Activated CD8-positive, alpha-beta T cell treated with anti-CD3 and anti-CD28 coated beads, Interleukin-2, amount 10 ng/mL, durations not matched to agents 7 days and 5 days (primary cell): ENCODE results near the gene USP7. TPM values are rescaled to one million over a fixed set of nuclear protein-coding genes. Genes with fewer than 3 reads are reported as not detected.
A peak's percentile ranks its signal among the peaks of the same experiment; 100 is the strongest.

Experiments used
- ATAC-seq: fragments of 150-1000 bp; cut with Tn5 transposase; one replicate; pipeline ENCODE4 v1.10.0; 2021; ENCODE audit warnings: moderate library complexity
- CTCF ChIA-PET: fragments of 350-600 bp; sonication (Branson Sonifier 250); formaldehyde crosslinking; loops from one replicate; lab custom pipeline; 2021; ENCODE audit warnings: antibody characterized with exemption; lab: Charles Lee
- POLR2A ChIA-PET: fragments of 350-600 bp; sonication (Branson Sonifier 250); formaldehyde crosslinking; loops from one replicate; lab custom pipeline; 2021; ENCODE audit warnings: antibody characterized with exemption; lab: Charles Lee
- DNase-seq: peaks from one replicate; pipeline ENCODE4 v3.0.0-alpha.2; 2020
- H3K27ac Mint-ChIP-seq: one replicate; pipeline ENCODE4 v1.8.0; 2021; ENCODE audit warnings: mild to moderate bottlenecking, mixed read lengths
- H3K27me3 Mint-ChIP-seq: one replicate; pipeline ENCODE4 v1.8.0; 2021; ENCODE audit warnings: low read depth, mixed read lengths
- H3K36me3 Mint-ChIP-seq: one replicate; pipeline ENCODE4 v1.8.0; 2021; ENCODE audit warnings: low read depth, mixed read lengths
- H3K4me1 Mint-ChIP-seq: one replicate; pipeline ENCODE4 v1.8.0; 2021; ENCODE audit warnings: low read depth, mixed read lengths
- H3K4me3 Mint-ChIP-seq: one replicate; pipeline ENCODE4 v1.8.0; 2021; ENCODE audit warnings: mild to moderate bottlenecking, mixed read lengths
- H3K9me3 Mint-ChIP-seq: one replicate; pipeline ENCODE4 v1.8.0; 2022; ENCODE audit warnings: mixed read lengths; ENCODE audit not compliant: insufficient read depth
- total RNA-seq, 2 experiments: library from RNA; stranded (reverse); gene quantifications; one replicate each; pipeline ENCODE4 v1.2.3, GENCODE V29; 2021

The USP7 gene
- total RNA-seq, 2 experiments from 2014 or later, result 134 to 144 TPM

DNA sequence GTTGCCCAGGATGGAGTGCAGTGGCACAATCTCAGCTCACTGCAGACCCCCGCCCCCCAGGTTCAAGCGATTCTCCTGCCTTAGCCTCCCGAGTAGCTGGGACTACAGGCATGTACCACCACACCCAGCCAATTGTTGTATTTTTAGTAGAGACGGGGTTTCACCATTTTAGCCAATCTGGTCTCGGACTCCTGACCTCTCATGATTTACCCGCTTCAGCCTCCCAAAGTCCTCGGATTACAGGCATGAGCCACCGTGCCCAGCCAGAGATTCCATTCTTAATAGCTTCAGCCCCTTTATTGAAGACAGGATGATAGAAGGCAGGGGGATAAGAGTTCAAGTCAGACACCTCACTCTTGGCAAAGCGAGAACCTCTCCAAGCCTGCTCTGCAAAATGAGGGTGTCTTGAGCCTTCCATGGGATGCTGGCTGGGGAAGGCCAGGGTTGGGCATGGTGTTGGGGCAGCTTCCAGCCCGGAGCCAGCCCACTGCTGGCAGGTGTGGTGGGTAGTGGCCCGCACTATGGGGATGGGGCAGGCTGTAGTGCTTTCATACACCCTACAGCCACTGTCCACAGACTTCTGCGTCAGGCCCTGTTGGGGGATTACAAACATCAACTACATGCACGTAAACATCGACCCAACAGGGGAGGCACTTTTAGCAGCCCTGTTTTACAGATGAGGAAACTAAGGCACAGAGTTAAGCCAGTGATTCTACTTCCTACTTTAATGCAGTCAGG lies 98.4 kb downstream of the USP7 start:
- ATAC-seq (no peak), DNase-seq (no peak)
- Mint-ChIP-seq H3K4me1 (peaks cover 51% of the 10 kb centered on the region), H3K27me3 (no peaks in the 10 kb centered on the region), H3K4me3 (peak overlapping the region; percentile 88), H3K9me3 (no peaks in the 10 kb centered on the region), H3K36me3 (peaks cover 47% of the 10 kb centered on the region), H3K27ac (peak overlapping the region; percentile 71)
- CTCF ChIA-PET, result interaction anchor here (1.2 kb wide), 1 partner anchor 16 kb away, joined by 4 read pairs; no protein-coding TSS in a partner anchor
- POLR2A ChIA-PET, result interaction anchor here (0.5 to 1.0 kb wide), 3 partner anchors 11 to 94 kb away, joined by 3 read pairs; partner anchors contain the start of genes PMM2 and TMEM186

DNA sequence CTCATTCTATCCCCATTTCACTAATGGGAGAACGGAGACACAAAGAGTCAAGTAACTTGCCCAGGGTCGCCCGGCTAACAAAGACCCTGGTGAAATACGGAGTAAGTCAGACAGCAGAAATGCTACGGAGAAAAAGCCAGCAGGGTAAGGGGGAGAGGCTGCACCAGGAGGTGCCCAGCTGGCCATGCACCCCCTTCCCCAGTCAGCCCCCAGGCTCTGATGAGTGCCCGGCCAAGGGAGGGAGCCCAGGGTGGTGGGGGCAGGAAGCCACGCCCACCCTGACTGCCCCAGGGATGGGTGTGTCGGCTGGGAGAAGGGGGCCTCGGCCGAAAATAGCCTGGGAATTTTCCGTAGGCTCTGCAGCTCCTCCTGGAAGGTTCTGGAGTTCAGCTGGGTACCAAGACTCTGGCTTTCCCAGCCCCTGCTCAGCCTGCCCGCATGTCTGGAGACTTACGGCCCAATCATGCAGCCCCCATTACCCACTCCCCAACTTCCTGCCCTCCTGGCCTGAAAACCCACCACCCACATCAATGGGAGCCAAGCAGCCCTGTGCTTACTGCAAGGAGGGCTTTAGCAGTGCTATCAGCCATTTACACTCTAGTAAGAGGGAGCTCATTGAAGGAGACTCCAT lies 99.1 kb downstream of the USP7 start:
- Mint-ChIP-seq H3K27ac (peak overlapping the region; percentile 61), H3K36me3 (peaks cover 50% of the 10 kb centered on the region), H3K27me3 (no peaks in the 10 kb centered on the region), H3K4me3 (peak overlapping the region; percentile 38), H3K4me1 (peaks cover 48% of the 10 kb centered on the region), H3K9me3 (no peaks in the 10 kb centered on the region)
- ATAC-seq, result no peak
- DNase-seq, result no peak
- ChIA-PET CTCF (interaction anchor here (1.2 kb wide), 1 partner anchor 16 kb away, joined by 4 read pairs; no protein-coding TSS in a partner anchor), POLR2A (interaction anchor here (0.5 to 1.2 kb wide), 4 partner anchors 10 to 95 kb away, joined by 3 to 4 read pairs (median 3); partner anchors contain the start of genes PMM2 and TMEM186)

DNA sequence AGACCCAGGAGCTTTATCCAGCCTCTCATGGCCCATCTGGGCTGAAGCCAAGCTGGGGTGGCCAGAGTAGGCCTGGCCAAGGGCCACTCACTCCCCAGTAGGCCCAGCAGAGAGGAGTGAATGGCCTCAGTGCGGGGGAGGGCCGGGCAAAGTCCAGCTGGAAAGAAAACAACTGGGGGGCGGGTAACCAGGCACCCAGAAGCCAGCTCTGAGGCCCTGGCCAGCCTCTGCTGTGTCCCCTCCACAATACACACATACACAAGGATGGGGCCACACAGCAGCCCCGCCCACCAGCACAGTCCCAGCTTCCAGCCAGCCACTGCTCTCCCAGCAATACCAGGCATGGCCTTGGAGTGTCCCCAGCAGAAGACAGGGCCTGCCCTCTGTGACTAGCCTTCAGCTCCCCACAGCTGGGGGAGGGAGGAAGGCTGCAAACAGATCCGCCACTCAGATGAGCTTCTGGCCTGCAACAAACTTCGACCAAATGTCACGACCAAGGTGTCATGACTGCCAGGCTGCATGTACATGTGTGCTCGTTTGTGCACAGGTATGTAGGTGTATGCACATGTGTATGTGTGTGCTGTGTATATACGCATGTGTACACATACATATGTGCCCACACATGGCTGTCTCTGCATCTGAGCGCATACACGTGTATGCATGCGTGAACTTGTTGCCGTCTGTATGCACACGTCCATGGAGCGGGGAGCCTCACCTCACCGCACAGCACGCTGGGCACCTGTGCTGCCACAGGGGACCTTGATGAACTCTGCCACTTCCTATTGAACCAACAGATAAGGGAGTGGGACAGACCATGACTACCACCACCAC lies 99.9 kb downstream of the USP7 start:
- POLR2A ChIA-PET, result interaction anchor here (0.8 to 1.2 kb wide), 5 partner anchors 9 to 66 kb away, joined by 3 to 4 read pairs (median 3); partner anchors contain the start of genes PMM2 and TMEM186
- peaks cover 56% of the 10 kb centered on the region for H3K36me3 Mint-ChIP-seq
- no peaks in the 10 kb centered on the region for H3K27me3 Mint-ChIP-seq
- CTCF ChIA-PET, result interaction anchor here (1.1 kb wide), 1 partner anchor 10 kb away, joined by 3 read pairs; no protein-coding TSS in a partner anchor
- no peak for DNase-seq
- H3K4me3 Mint-ChIP-seq, result no peak overlapping the region
- peaks cover 44% of the 10 kb centered on the region for H3K4me1 Mint-ChIP-seq
- no peak for ATAC-seq
- peak overlapping the region; percentile 60 for H3K27ac Mint-ChIP-seq
- no peaks in the 10 kb centered on the region for H3K9me3 Mint-ChIP-seq

DNA sequence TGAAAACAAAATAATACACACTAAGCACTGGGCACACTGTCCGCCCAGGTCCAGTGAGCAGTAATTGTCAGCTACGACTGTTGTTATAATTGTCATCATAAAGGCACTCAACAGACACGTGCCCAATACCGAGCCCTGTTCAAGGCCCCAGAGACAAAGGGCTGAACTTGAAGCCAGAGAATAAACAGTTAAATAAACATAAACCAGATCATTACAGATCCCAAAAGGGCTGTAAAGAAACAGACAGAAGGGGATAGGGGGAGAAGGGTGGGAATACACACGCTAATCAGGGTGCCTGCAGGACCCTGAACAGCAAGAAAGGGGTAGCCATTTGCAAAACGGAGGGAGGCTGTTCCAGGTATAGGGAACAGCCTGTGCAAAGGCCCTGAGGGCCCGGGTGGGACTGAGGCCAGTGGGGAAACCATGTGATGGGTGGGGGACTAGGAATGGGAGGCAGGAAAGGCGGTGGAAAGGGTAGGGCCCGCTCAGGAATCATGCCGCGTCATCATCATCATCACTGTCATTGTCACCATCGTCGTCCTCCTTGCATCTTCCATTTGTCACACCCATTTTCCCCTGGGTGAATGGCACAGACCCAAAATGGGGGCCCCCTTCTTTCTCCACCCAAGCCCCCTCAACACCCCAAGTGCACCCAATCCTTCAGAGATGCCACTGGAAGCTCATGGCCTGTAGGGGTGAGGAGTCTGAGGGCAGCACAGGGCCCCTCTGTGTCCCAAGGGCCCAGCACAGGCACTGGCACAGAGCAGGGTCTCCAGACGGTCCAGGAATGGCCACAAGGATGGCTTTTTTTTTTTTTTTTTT lies 101.2 kb downstream of the USP7 start:
- peaks cover 48% of the 10 kb centered on the region for H3K4me1 Mint-ChIP-seq
- DNase-seq (no peak), ATAC-seq (no peak)
- peak overlapping the region; percentile 7 for H3K27ac Mint-ChIP-seq
- CTCF ChIA-PET, result interaction anchor here (1.1 kb wide), 1 partner anchor 8 kb away, joined by 3 read pairs; no protein-coding TSS in a partner anchor
- POLR2A ChIA-PET, result interaction anchor here (0.8 to 1.1 kb wide), 3 partner anchors 8 to 52 kb away, joined by 3 to 4 read pairs (median 3); no protein-coding TSS in a partner anchor
- no peak overlapping the region for H3K4me3 Mint-ChIP-seq
- no peaks in the 10 kb centered on the region for H3K9me3 Mint-ChIP-seq
- H3K36me3 Mint-ChIP-seq, result peaks cover 60% of the 10 kb centered on the region
- no peaks in the 10 kb centered on the region for H3K27me3 Mint-ChIP-seq

DNA sequence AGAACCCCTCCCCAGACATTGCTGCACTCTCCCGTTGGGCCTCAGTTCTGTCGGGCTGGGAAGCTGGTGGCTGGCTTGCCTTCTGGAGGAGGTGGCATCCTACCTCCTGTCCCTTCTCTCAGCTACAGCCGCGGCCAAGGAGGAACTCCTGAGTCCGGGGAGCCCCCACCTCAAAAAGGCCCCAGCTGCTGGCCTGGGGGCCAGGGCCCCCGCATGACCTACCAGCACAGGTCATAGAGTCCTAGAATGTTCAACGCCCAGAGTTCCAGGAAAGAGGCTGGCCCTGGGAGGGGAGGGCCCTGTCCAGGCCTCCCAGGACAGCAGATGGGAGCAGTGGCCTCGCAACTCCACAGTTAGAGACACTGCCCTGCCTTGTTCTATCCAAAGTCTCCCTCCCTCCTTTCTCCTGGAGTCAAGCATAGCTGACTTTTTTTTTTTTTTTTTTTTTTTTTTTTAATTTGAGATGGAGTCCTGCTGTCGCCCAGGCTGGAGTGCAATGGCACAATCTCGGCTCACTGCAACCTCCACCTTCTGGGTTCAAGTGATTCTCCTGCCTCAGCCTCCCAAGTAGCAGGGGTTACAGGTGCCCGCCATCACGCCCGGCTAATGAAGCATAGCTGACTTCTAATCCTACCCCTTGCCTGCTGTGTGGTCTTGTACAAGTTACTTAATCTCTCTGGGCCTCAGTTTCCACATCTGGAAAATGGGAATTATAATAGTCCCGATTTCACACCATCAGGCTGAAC lies 102.0 kb downstream of the USP7 start:
- Mint-ChIP-seq H3K4me3 (no peak overlapping the region), H3K4me1 (peaks cover 46% of the 10 kb centered on the region), H3K27ac (peak overlapping the region; percentile 16), H3K27me3 (no peaks in the 10 kb centered on the region), H3K9me3 (no peaks in the 10 kb centered on the region), H3K36me3 (peaks cover 57% of the 10 kb centered on the region)
- POLR2A ChIA-PET, result no interaction called here
- no peak for DNase-seq
- CTCF ChIA-PET, result interaction anchor here (1.9 kb wide), 1 partner anchor 12 kb away, joined by 4 read pairs; no protein-coding TSS in a partner anchor
- no peak for ATAC-seq

DNA sequence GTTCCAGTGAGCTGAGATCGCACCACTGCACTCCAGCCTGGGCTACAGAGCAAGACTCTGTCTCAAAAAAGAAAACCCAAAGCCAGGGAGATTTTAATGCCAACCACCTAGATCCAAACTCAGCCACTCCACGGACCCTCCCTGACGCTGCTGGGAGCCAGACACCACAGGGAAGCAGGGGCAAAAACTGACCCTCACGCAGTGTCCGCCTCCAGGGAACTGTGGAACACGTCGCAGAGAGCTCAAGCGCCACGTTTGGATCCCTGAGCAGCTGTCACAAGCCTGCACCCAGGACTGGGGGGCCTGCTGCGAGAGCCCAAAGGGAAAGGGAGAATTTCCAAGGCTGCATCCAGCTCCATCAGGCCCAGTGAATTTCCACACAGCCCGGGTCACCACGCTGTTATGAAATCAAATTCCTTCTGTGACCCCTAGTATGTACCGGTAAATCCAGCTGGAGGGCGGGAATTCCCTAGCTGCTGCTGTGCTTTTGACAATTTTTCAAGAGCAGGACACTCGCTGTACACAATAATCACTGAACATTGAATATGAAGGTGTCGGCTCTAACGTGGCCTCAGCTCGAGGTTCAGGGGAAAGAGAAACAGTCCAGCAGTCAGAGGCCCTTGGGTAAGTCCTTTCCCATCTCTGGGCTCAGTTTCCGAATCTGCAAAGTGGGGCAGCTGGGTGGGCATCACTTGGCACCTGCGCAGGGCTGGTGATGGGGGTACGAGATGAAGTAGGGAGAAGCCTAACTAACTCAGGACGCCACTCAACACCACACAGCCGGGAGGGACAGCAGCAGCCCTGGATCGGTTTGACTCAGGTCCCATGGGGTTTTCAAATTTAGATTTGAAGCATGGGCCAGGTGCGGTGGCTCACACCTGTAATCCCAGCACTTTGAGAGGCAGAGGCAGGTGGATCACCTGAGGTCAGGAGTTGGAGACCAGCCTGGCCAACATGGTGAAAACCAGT lies 103.5 kb downstream of the USP7 start:
- ATAC-seq, result no peak
- CTCF ChIA-PET, result interaction anchor here (1.9 kb wide), 1 partner anchor 14 kb away, joined by 4 read pairs; no protein-coding TSS in a partner anchor

DNA sequence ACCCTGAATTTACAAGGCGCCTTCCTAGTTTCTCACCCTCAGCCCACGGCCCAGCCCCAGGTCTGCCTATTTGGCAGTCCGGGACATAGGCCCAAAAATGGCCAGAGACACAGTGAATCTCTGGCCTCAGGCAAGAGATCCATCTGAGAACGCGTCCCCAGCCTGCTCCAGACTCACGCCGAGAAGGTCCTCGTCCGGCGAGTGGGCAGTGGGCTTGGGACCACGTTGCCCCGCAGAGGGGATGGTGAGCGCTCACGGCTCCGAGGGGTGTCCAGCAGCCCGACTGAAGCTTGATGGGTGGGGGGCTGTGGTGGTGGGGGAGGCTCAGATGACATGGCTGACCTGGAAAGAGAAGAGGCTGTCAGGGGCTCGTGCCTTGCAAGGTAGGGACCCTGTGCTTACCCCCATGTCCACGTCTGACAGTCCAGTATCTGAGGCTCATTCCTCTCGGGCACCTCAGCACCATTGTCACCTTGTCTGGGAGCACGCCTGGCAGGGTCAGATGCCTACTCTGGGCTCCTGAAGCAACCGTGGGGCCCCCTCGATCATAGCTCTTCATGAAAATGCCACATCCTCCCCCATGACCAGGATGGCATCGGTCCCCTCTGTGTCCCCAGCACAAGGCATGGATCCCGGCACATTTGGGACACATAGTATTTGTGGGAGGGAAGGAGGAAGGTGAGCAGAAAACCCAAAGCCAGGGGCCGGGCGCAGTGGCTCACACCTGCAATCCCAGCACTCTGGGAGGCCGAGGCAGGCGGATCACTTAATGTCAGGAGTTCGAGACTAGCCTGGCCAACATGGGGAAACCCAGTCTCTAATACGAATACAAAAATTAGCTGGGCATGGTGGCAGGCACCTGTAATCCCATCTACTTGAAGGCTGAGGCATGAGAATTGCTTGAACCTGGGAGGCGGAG lies 104.5 kb downstream of the USP7 start:
- no peaks in the 10 kb centered on the region for H3K27me3 Mint-ChIP-seq
- H3K4me1 Mint-ChIP-seq, result peaks cover 42% of the 10 kb centered on the region
- peak overlapping the region; percentile 11 for H3K27ac Mint-ChIP-seq
- no peaks in the 10 kb centered on the region for H3K9me3 Mint-ChIP-seq
- ATAC-seq (no peak), DNase-seq (no peak)
- H3K4me3 Mint-ChIP-seq, result no peak overlapping the region
- peaks cover 58% of the 10 kb centered on the region for H3K36me3 Mint-ChIP-seq
- ChIA-PET POLR2A (interaction anchor here (0.6 to 1.1 kb wide), 2 partner anchors 9 to 15 kb away, joined by 3 to 7 read pairs; partner anchors contain the start of gene CARHSP1), CTCF (no interaction called here)

More for the DNA sequence above, 103.5 kb downstream of the USP7 start:
- no peaks in the 10 kb centered on the region for H3K27me3 Mint-ChIP-seq
- no peaks in the 10 kb centered on the region for H3K9me3 Mint-ChIP-seq
- peaks cover 41% of the 10 kb centered on the region for H3K4me1 Mint-ChIP-seq
- H3K27ac Mint-ChIP-seq, result no peak overlapping the region
- no peak overlapping the region for H3K4me3 Mint-ChIP-seq
- POLR2A ChIA-PET, result interaction anchor here (0.6 to 1.1 kb wide), 3 partner anchors 8 to 107 kb away, joined by 3 to 7 read pairs (median 3); partner anchors contain the start of gene CARHSP1
- peaks cover 56% of the 10 kb centered on the region for H3K36me3 Mint-ChIP-seq
- DNase-seq, result no peak

DNA sequence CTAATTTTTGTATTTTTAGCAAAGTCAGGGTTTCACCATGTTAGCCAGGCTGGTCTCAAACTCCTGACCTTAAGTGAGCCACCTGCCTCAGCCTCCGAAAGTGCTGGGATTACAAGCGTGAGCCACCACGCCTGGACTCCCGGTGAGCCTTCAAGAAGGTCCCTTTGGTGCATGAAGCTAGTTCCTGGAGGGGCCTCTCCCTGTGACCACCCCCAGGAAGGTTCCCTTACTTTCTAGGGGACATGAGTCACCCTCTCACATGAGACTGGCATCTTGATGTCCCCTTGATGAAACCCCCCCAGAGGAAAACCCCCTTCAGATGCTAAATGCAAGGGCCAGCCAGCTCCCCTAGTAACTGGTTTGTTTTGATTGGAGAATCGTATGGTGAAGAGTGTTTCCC lies 107.7 kb downstream of the USP7 start:
- Mint-ChIP-seq H3K9me3 (no peaks in the 10 kb centered on the region), H3K27me3 (no peaks in the 10 kb centered on the region), H3K4me3 (no peak overlapping the region), H3K36me3 (peaks cover 67% of the 10 kb centered on the region), H3K4me1 (peaks cover 53% of the 10 kb centered on the region), H3K27ac (peak overlapping the region; percentile 63)
- CTCF ChIA-PET, result interaction anchor here (1.0 to 2.0 kb wide), 4 partner anchors 18 to 214 kb away, joined by 3 to 5 read pairs (median 3); no protein-coding TSS in a partner anchor
- ATAC-seq (no peak), DNase-seq (no peak)
- POLR2A ChIA-PET, result interaction anchor here (1.7 to 3.9 kb wide), 2 partner anchors 13 to 15 kb away, joined by 4 to 20 read pairs; partner anchors contain the start of gene CARHSP1
